ENCODE results near the gene BRIX1. TPM values are rescaled to one million over a fixed set of nuclear protein-coding genes. Genes with fewer than 3 reads are reported as not detected.

BRIX1 gene
- total and polyA plus RNA-seq, 9 of the 15 experiments (the other 6 are each of a cell fraction or from before 2014, with no cell fraction given): 115 to 193 (median 159) TPM

DNA sequence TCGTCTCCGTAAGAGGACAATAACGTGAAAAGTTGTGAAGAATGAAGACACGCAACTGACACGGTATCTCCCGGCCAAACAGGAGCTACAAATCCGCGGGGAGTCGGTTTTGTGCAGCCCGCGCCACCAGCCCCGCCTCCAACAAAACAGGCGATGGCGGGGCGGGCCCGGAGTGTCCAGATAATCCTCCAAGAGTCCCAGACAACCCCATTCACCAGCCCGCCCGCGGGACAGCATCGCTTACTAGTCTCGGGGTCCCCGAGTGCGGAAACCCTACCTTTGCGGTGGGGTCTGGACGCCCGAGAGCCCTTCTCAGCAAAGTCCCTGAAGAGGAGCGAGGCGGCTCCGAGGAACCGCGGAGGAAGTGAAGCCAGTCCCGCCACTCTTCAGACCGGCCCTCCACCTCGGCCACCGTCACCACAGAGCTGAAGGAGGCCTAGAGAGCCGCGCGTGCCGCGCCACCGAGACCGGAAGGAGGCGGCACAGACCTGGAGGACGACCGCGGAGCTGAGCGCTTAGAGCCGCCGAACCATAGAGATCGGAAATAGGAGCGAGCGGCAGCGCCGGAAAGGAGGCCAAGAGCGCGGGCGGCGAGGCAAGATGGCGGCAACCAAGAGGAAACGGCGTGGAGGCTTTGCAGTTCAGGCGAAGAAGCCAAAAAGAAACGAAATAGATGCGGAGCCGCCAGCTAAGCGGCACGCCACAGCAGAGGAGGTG is at the start of gene BRIX1, which contains the start of gene RAD1 (continued):
- 0 out of 2 replicates have a peak, but pooled peaks have one; percentile 7 for TF ChIP-seq MITF (IDR thresholded peaks at IDR 0.05)
- no peak for TF ChIP-seq MCM2 (IDR thresholded peaks at IDR 0.05; ENCODE audit: low read depth)
- TF ChIP-seq NR3C1 (CRISPR knock-in tag; IDR thresholded peaks at IDR 0.05): no peak
- no peak for TF ChIP-seq RBM25 (IDR thresholded peaks at IDR 0.05; ENCODE audit: low read depth, low read length, severe bottlenecking)
- TF ChIP-seq ZBTB9 (CRISPR knock-in tag; IDR thresholded peaks at IDR 0.05): 0 out of 2 replicates have a peak, but pooled peaks have one; percentile 48
- TF ChIP-seq CBX8 (IDR thresholded peaks at IDR 0.05; ENCODE audit: borderline replicate concordance, extremely low read depth, low read depth, low read length, poor library complexity, severe bottlenecking): no peak
- TF ChIP-seq THAP7 (CRISPR knock-in tag; IDR thresholded peaks at IDR 0.05): 0 out of 2 replicates have a peak, but pooled peaks have one; percentile 75
- TF ChIP-seq RB1 (IDR thresholded peaks at IDR 0.05; ENCODE audit: low read depth): peak; percentile 92
- TF ChIP-seq FOS (IDR thresholded peaks at IDR 0.05; ENCODE audit: extremely low read depth, insufficient read length): no peak
- TF ChIP-seq ZNF766 (CRISPR knock-in tag; conservative IDR thresholded peaks at IDR 0.05): peak; percentile 48; the same call in 1 of the 2 replicates
- TF ChIP-seq MBD2 (IDR thresholded peaks at IDR 0.05; ENCODE audit: borderline replicate concordance, low read depth): peak; percentile 72; the same call in 1 of the 2 replicates
- TF ChIP-seq RBM34 (IDR thresholded peaks at IDR 0.05; ENCODE audit: borderline replicate concordance, insufficient read depth, low read length): no peak
- peak in 1 of 2 experiments; percentile 40; a peak in 1 of 3 replicates for TF ChIP-seq CBX3 (IDR thresholded peaks at IDR 0.05; ENCODE audit: borderline replicate concordance in 1 of 2, low read length in 2 of 2)
- no peak for TF ChIP-seq TCF7L2 (IDR thresholded peaks at IDR 0.05; ENCODE audit: low read depth, low read length)
- no peak for TF ChIP-seq ZBTB7A (IDR thresholded peaks at IDR 0.05; ENCODE audit: borderline replicate concordance, control insufficient read depth, low read depth, low read length)
- peak; percentile 97 for TF ChIP-seq TAF7 (tag; IDR thresholded peaks at IDR 0.05)
- TF ChIP-seq, protein P1, sequence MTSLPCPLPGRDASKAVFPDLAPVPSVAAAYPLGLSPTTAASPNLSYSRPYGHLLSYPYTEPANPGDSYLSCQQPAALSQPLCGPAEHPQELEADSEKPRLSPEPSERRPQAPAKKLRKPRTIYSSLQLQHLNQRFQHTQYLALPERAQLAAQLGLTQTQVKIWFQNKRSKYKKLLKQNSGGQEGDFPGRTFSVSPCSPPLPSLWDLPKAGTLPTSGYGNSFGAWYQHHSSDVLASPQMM (CRISPR knock-in tag; IDR thresholded peaks at IDR 0.05): no peak
- peak; percentile 98 for TF ChIP-seq PHF8 (IDR thresholded peaks at IDR 0.05; ENCODE audit: borderline replicate concordance, low read length)
- TF ChIP-seq NELFE (IDR thresholded peaks at IDR 0.05; ENCODE audit: insufficient read depth, insufficient read length): no peak
- no peak for TF ChIP-seq BRCA1 (IDR thresholded peaks at IDR 0.05)
- no peak for TF ChIP-seq BRCA1 (CRISPR knock-in tag; IDR thresholded peaks at IDR 0.05)
- no peak for TF ChIP-seq KAT8 (IDR thresholded peaks at IDR 0.05; ENCODE audit: low read depth)
- TF ChIP-seq EZH2 (IDR thresholded peaks at IDR 0.05; ENCODE audit: borderline replicate concordance, low read depth, low read length): no peak
- no peak for TF ChIP-seq ZNF764 (CRISPR knock-in tag; IDR thresholded peaks at IDR 0.05; ENCODE audit: low read depth)

Data from K562 (cell line).